Epithelial cell of proximal tubule (primary cell): ENCODE measurements around the gene MEGF11. TPM values are rescaled to one million over a fixed set of nuclear protein-coding genes. Genes with fewer than 3 reads are reported as not detected.
A peak's percentile ranks its signal among the peaks of the same experiment; 100 is the strongest.

ENCODE experiments used
- DNase-seq: peaks from one replicate; pipeline ENCODE4 v3.0.0-alpha.2; 2011; ENCODE audit warnings: low read depth
- H3K4me3 ChIP-seq: 2 replicates; pipeline ENCODE4 v1.5.1; 2011; ENCODE audit warnings: low read depth, mild to moderate bottlenecking, low read length
- CTCF ChIP-seq: conservative IDR thresholded peaks from 2 replicates; pipeline ENCODE4 v1.5.1; 2012; ENCODE audit warnings: low read depth, mild to moderate bottlenecking, low read length
- total RNA-seq: library from RNA; depleted of rRNA; stranded (reverse); fragments of >200 nt; gene quantifications from 2 replicates; pipeline ENCODE4 v1.2.3, GENCODE V29; 2015

Gene MEGF11
- total RNA-seq, 1 donor from 2014 or later, result 3.7 TPM

DNA sequence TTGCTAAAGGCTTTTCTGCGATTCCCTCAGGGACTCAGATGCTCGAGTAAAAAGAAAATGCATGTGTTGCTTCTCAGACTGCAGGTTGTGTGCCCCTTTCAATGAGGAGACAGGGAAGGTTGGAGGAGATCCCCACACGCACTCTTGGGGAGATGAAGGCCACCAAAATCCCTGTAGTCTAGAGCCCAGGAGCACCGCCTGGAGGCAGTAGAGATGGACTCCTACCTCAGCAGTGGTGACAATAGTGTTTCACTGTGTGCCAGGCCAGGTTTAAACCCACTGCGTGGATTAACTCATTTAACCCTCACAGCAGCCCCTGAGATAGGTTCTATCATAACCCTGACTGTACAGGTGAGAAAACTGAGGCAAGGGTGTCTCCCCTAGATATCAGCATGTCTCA is 15.2 kb downstream of the MEGF11 start:
- no peak overlapping the region for H3K4me3 ChIP-seq
- TF ChIP-seq CTCF, result no peak
- no peak for DNase-seq

DNA sequence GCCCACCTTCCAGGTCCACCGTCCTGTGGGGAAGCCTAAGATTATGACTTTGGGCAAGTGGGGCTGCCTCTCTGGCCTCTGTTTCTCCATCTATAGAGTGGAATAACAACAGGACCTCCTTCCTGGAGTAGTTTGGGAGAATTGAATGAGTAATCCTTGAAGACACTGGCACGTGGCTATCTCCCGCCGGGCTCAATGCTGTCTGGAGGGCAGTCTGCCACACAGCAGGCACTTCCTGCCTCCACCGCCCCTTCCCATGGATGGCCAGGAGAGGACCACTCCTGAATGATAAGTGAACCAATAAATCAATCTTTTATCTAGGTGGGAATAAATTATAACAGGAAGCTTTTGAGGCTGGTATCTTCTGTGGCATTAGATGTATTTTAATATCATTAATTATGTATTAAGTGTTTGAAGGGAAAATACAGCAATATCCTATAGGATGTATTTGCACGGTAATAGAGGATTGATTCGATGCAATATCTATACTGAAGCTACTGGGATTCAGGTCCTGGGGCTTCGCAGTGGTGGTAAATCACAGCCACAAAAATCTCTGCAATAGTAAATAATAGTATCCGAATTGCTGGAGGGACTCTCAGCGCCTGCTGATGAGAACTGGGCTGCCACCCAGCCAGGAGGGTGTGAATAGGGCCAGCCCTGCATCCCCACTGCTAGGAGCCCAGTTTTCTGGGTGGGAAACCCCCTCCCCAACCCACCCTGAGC is 15.9 kb downstream of the MEGF11 start:
- DNase-seq, result no peak
- no peak overlapping the region for H3K4me3 ChIP-seq
- no peak for TF ChIP-seq CTCF

GRCh38 chr15:66236806-66237375 is 16.7 kb downstream of the MEGF11 start:
- H3K4me3 ChIP-seq, result no peak overlapping the region
- no peak for TF ChIP-seq CTCF
- DNase-seq, result no peak

GRCh38 chr15:66235866-66236265 is 17.7 kb downstream of the MEGF11 start:
- no peak for TF ChIP-seq CTCF
- no peak overlapping the region for H3K4me3 ChIP-seq
- DNase-seq, result no peak

DNA sequence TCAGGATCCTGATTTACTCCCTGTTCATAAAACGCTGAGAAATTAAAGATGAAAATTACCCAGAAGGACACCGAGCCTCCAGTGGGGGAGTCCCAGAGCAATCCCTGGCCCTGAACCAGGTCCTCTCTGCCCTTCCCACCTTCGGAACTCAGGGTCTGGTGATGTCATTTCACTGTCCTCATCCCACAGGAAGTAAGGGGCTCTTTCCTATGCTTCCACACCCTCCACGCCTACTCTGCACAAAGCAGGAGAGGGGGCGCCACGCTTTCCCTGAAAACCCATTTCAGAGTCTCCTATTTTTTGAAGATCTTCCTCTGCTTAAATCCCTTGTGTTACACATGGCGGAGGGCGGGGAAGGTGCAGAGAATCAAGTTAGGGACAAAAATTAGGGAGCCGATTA is 18.8 kb downstream of the MEGF11 start:
- H3K4me3 ChIP-seq, result no peak overlapping the region
- TF ChIP-seq CTCF, result no peak
- DNase-seq, result no peak

- peak; percentile 4 for DNase-seq
- no peak overlapping the region for H3K4me3 ChIP-seq
- peak; percentile 30 for TF ChIP-seq CTCF
Measured at GRCh38 chr15:66233487-66234415, 19.8 kb downstream of the MEGF11 start.
